IMR-90 (cell line): Measurements from ENCODE around the gene CHST3. TPM values are rescaled to one million over a fixed set of nuclear protein-coding genes. Genes with fewer than 3 reads are reported as not detected.

Experiments used
- ATAC-seq: fragments of 200-7000 bp; cut with Tn5 transposase; 2 replicates; pipeline ENCODE4 v1.9.1; 2020; ENCODE audit warnings: low read depth, mild to moderate bottlenecking, moderate library complexity
- BruUV-seq: library from RNA; stranded (reverse); fragments of 400-500 nt; replicated peaks from 2 replicates; lab custom pipeline; 2021; lab: Mats Ljungman, UMichigan
- CTCF ChIA-PET: fragments of 300-600 bp; formaldehyde crosslinking; extraction: SDS; loops from one replicate; lab custom pipeline; 2021; ENCODE audit warnings: antibody characterized with exemption; lab: Yijun Ruan, JAX
- POLR2A ChIA-PET: fragments of 300-600 bp; sonication (Branson Sonifier 250); formaldehyde crosslinking; loops from one replicate; lab custom pipeline; 2022; ENCODE audit warnings: antibody characterized with exemption; ENCODE audit not compliant: unreplicated experiment; lab: Charles Lee
- DNase-seq: peaks from one replicate; pipeline ENCODE4 v3.0.0; 2013
- H2AFZ ChIP-seq: replicated peaks from 2 replicates; pipeline ENCODE3; 2013; ENCODE audit warnings: low read length, mild to moderate bottlenecking; ENCODE audit not compliant: poor library complexity
- H2AK5ac ChIP-seq: 2 replicates; pipeline ENCODE4 v1.6.1; 2013; ENCODE audit warnings: low read depth, low read length, inconsistent platforms
- H2AK9ac ChIP-seq: replicated peaks from 2 replicates; pipeline ENCODE3; 2013; ENCODE audit warnings: mild to moderate bottlenecking, low read depth, low read length, moderate library complexity; ENCODE audit not compliant: poor library complexity
- H2BK120ac ChIP-seq: 2 replicates; pipeline ENCODE4 v1.6.1; 2013; ENCODE audit warnings: low read depth, low read length, inconsistent platforms
- H2BK15ac ChIP-seq: 3 replicates; pipeline ENCODE4 v1.6.1; 2013; ENCODE audit warnings: low read depth, low read length, inconsistent platforms
- H2BK20ac ChIP-seq: 2 replicates; pipeline ENCODE4 v1.6.1; 2013; ENCODE audit warnings: low read depth, mild to moderate bottlenecking, inconsistent platforms, low read length, moderate library complexity
- H2BK5ac ChIP-seq: 2 replicates; pipeline ENCODE4 v1.6.1; 2013; ENCODE audit warnings: mild to moderate bottlenecking, low read depth, low read length, inconsistent platforms; ENCODE audit not compliant: poor library complexity, severe bottlenecking
- H3K14ac ChIP-seq: replicated peaks from 2 replicates; pipeline ENCODE4 v1.6.1; 2013; ENCODE audit warnings: low read depth, low read length, inconsistent platforms
- H3K18ac ChIP-seq: 2 replicates; pipeline ENCODE4 v1.6.1; 2013; ENCODE audit warnings: low read depth, low read length, control low read depth
- H3K23ac ChIP-seq: 2 replicates; pipeline ENCODE4 v1.6.1; 2013; ENCODE audit warnings: low read depth, low read length, inconsistent platforms
- H3K27ac ChIP-seq: 2 replicates; pipeline ENCODE4 v1.5.1; 2013; ENCODE audit warnings: mild to moderate bottlenecking, control low read depth, low read length; ENCODE audit not compliant: insufficient read depth
- H3K27me3 ChIP-seq: 2 replicates; pipeline ENCODE4 v1.6.1; 2013; ENCODE audit warnings: low read length; ENCODE audit not compliant: control insufficient read depth, insufficient read depth
- H3K36me3 ChIP-seq: 2 replicates; pipeline ENCODE4 v1.6.1; 2013; ENCODE audit warnings: low read length, mixed read lengths; ENCODE audit not compliant: control insufficient read depth, insufficient read depth
- H3K4ac ChIP-seq: 2 replicates; pipeline ENCODE4 v1.6.1; 2013; ENCODE audit warnings: low read depth, low read length, inconsistent platforms
- H3K4me1 ChIP-seq: 2 replicates; pipeline ENCODE4 v1.6.1; 2013; ENCODE audit warnings: low read length, mixed read lengths; ENCODE audit not compliant: control insufficient read depth, insufficient read depth
- H3K4me2 ChIP-seq: 2 replicates; pipeline ENCODE4 v1.6.1; 2013; ENCODE audit warnings: low read depth, mild to moderate bottlenecking, control low read depth, low read length, moderate library complexity
- H3K4me3 ChIP-seq: 2 replicates; pipeline ENCODE4 v1.5.1; 2013; ENCODE audit warnings: low read depth, mild to moderate bottlenecking, control low read depth, low read length, moderate library complexity; ENCODE audit not compliant: insufficient read depth
- H3K56ac ChIP-seq: 2 replicates; pipeline ENCODE4 v1.6.1; 2013; ENCODE audit warnings: low read length, inconsistent platforms; ENCODE audit not compliant: insufficient read depth; ENCODE audit errors: extremely low read depth
- H3K79me1 ChIP-seq, 2 experiments: 2 replicates each; pipeline ENCODE4 v1.6.1; 2013; ENCODE audit warnings: low read length in 2 of 2, inconsistent platforms in 1 of 2, low read depth in 1 of 2
- H3K9ac ChIP-seq: 2 replicates; pipeline ENCODE4 v1.6.1; 2013; ENCODE audit warnings: low read depth, low read length, control low read depth
- H3K9me1 ChIP-seq: 2 replicates; pipeline ENCODE4 v1.6.1; 2013; ENCODE audit warnings: low read length, inconsistent platforms; ENCODE audit not compliant: insufficient read depth
- H3K9me3 ChIP-seq: 2 replicates; pipeline ENCODE4 v1.6.1; 2013; ENCODE audit warnings: low read length; ENCODE audit not compliant: control insufficient read depth, insufficient read depth
- H4K20me1 ChIP-seq: 2 replicates; pipeline ENCODE4 v1.6.1; 2013; ENCODE audit warnings: low read length, inconsistent platforms; ENCODE audit not compliant: insufficient read depth
- H4K5ac ChIP-seq: 2 replicates; pipeline ENCODE4 v1.6.1; 2013; ENCODE audit warnings: mild to moderate bottlenecking, low read depth, low read length, control low read depth
- H4K8ac ChIP-seq, 2 experiments: 2 replicates each; pipeline ENCODE4 v1.6.1; 2013; ENCODE audit warnings: low read depth in 2 of 2, low read length in 2 of 2, control low read depth in 1 of 2, inconsistent platforms in 1 of 2
- H4K91ac ChIP-seq: 2 replicates; pipeline ENCODE4 v1.6.1; 2013; ENCODE audit warnings: low read depth, low read length, inconsistent platforms; ENCODE audit not compliant: insufficient read depth
- BHLHE40 ChIP-seq: fragments of 150-350 bp; IDR thresholded peaks from 2 replicates; pipeline ENCODE4 v1.6.1; 2016; ENCODE audit warnings: mild to moderate bottlenecking, low read depth, low read length
- CEBPB ChIP-seq: IDR thresholded peaks from 2 replicates; pipeline ENCODE4 v1.6.1; 2012; ENCODE audit warnings: low read depth, low read length, improper control_type of control experiment
- CHD1 ChIP-seq: IDR thresholded peaks from 2 replicates; pipeline ENCODE4 v1.6.1; 2012; ENCODE audit warnings: low read depth, low read length, improper control_type of control experiment
- FOS ChIP-seq: fragments of 150-350 bp; IDR thresholded peaks from 2 replicates; pipeline ENCODE4 v1.6.1; 2016; ENCODE audit warnings: low read depth, low read length
- MAFK ChIP-seq: IDR thresholded peaks from 2 replicates; pipeline ENCODE4 v1.6.1; 2012; ENCODE audit warnings: low read depth, low read length, improper control_type of control experiment
- MAZ ChIP-seq: IDR thresholded peaks from 2 replicates; pipeline ENCODE4 v1.6.1; 2012; ENCODE audit warnings: low read depth, mild to moderate bottlenecking, low read length, improper control_type of control experiment, moderate library complexity, borderline replicate concordance
- MXI1 ChIP-seq: IDR thresholded peaks from 2 replicates; pipeline ENCODE4 v1.6.1; 2012; ENCODE audit warnings: low read depth, mild to moderate bottlenecking, low read length, moderate library complexity, borderline replicate concordance
- NFE2L2 ChIP-seq: fragments of 150-350 bp; IDR thresholded peaks from 2 replicates; pipeline ENCODE4 v1.6.1; 2016; ENCODE audit warnings: low read depth, mild to moderate bottlenecking, low read length
- POLR2A ChIP-seq: IDR thresholded peaks from 2 replicates; pipeline ENCODE4 v1.6.1; 2012; ENCODE audit warnings: mild to moderate bottlenecking, low read depth, low read length
- RAD21 ChIP-seq: IDR thresholded peaks from 2 replicates; pipeline ENCODE4 v1.6.1; 2012; ENCODE audit warnings: low read length, improper control_type of control experiment
- RCOR1 ChIP-seq: IDR thresholded peaks from 2 replicates; pipeline ENCODE4 v1.6.1; 2012; ENCODE audit warnings: mild to moderate bottlenecking, low read length, improper control_type of control experiment; ENCODE audit not compliant: insufficient replicate concordance
- RFX5 ChIP-seq: IDR thresholded peaks from 2 replicates; pipeline ENCODE4 v1.8.0; 2012; ENCODE audit warnings: low read depth, mild to moderate bottlenecking, low read length, moderate library complexity
- SMC3 ChIP-seq: fragments of 150-350 bp; IDR thresholded peaks from 2 replicates; pipeline ENCODE4 v1.6.1; 2016; ENCODE audit warnings: low read depth, mild to moderate bottlenecking, antibody characterized with exemption, low read length, moderate library complexity
- WGBS, 2 experiments: methylation state at CpG; one replicate each; pipeline versions ENCODE4 v1.1.5 to v1.1.7; 2013; ENCODE audit warnings: missing lambda C conversion rate in 2 of 2; ENCODE audit not compliant: insufficient read length in 1 of 2; ENCODE audit errors: extremely low coverage in 2 of 2; 5-methylcytosine and 5-hydroxymethylcytosine counted together
- dilution Hi-C: fragments of 300-500 bp; cut with HindIII; formaldehyde crosslinking; loops from one replicate; pipeline ENCODE4 v1.14.3; 2018; ENCODE audit warnings: low sequenced_read_pairs; ENCODE audit not compliant: unreplicated experiment
- in situ Hi-C: fragments of 300-500 bp; cut with MboI; formaldehyde crosslinking; loops from 3 replicates; pipeline ENCODE4 v1.14.3; 2019; ENCODE audit warnings: low sequenced_read_pairs, inconsistent platforms, mixed read lengths
- intact Hi-C: fragments of 100-400 bp; cut with micrococcal nuclease; formaldehyde crosslinking; loops from 2 replicates; pipeline ENCODE4 v1.10.0; 2022
- polyA plus RNA-seq, 3 experiments: library from polyadenylated mRNA; depleted of rRNA; stranded (reverse); fragments of >200 nt; gene quantifications; 2 replicates each; pipeline ENCODE4 v1.2.3, GENCODE V29; 2012; ENCODE audit warnings: low replicate concordance in 1 of 3
- total RNA-seq: library from RNA; depleted of rRNA; stranded (reverse); fragments of >200 nt; gene quantifications from 2 replicates; pipeline ENCODE4 v1.2.3, GENCODE V29; 2012
- TF ChIP-seq, protein P1 (sequence below): fragments of 150-350 bp; IDR thresholded peaks from 2 replicates; pipeline ENCODE4 v1.6.1; 2016; ENCODE audit warnings: low read depth, mild to moderate bottlenecking, low read length, moderate library complexity, borderline replicate concordance
- TF ChIP-seq, protein P2 (sequence below): conservative IDR thresholded peaks from 2 replicates; pipeline ENCODE4 v1.5.1; 2012; ENCODE audit warnings: mild to moderate bottlenecking, low read depth, low read length, improper control_type of control experiment
- TF ChIP-seq, protein P3 (sequence below): fragments of 150-350 bp; IDR thresholded peaks from 2 replicates; pipeline ENCODE4 v1.6.1; 2017; ENCODE audit warnings: mild to moderate bottlenecking, antibody characterized with exemption, low read length, low read depth

The CHST3 gene
- total and polyA plus RNA-seq, 2 of the 4 experiments (the other 2 are of a cell fraction) = 8.6 to 9.0 TPM

DNA sequence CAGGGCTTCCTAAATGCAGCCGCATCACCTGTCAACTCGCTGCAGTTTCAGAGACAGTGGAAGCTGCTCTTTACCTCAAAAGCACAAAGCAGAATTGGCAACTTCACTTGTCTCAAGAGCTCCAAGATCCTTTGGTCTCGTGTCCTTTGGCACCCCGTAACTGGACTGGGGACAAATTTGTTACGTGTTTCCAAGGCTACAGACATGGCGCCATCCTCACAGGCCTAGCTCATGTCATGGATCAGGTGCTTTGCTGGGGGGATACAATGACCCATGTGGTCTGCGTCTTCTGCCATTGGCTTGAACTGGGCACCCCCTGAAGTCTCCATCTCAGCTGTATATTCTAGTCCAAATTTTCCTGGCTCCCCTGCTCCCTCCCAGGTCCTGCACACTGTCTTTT is 48.6 kb downstream of the CHST3 start:
- ChIA-PET CTCF (no interaction called here), POLR2A (no interaction called here)
- Histone ChIP-seq H3K36me3 (peaks cover 5% of the 10 kb centered on the region; the same call in 1 of the 2 replicates), H3K56ac (no peak overlapping the region), H3K27ac (no peak overlapping the region), H4K91ac (no peak overlapping the region), H2BK120ac (no peak overlapping the region), H3K23ac (no peak overlapping the region), H4K5ac (no peak overlapping the region), H3K9me1 (peaks cover 31% of the 10 kb centered on the region), H2BK20ac (no peak overlapping the region), H2BK15ac (no peak overlapping the region), H3K14ac (no peak overlapping the region), H3K18ac (no peak overlapping the region), H3K4ac (no peak overlapping the region), H3K9me3 (no peaks in the 10 kb centered on the region), H2AK9ac (no peak overlapping the region), H3K4me2 (no peak overlapping the region), H2AFZ (no peak overlapping the region), H3K9ac (no peak overlapping the region), H2BK5ac (no peak overlapping the region), H2AK5ac (no peak overlapping the region; the same call in 1 of the 2 replicates), H3K4me1 (peaks cover 27% of the 10 kb centered on the region), H4K20me1 (peaks cover 4% of the 10 kb centered on the region; the same call in 1 of the 2 replicates), H3K79me1 (peaks cover 11 to 24% of the 10 kb centered on the region in 2 experiments), H3K27me3 (no peaks in the 10 kb centered on the region), H4K8ac (no peak overlapping the region), H3K4me3 (no peak overlapping the region)
- 67% methylated on average over 4 of the region's 7 CpGs; no CpG with 5 or more reads in 1 of the 2 experiments for WGBS, 2 experiments
- intact Hi-C loops = no loop called here
- DNase-seq = no peak
- TF ChIP-seq FOS (no peak), CHD1 (no peak), RCOR1 (no peak), MXI1 (no peak), CEBPB (no peak), SMC3 (no peak), POLR2A (no peak), RFX5 (no peak), BHLHE40 (no peak), RAD21 (no peak), NFE2L2 (no peak), MAFK (no peak), MAZ (no peak)
- TF ChIP-seq, protein P1, sequence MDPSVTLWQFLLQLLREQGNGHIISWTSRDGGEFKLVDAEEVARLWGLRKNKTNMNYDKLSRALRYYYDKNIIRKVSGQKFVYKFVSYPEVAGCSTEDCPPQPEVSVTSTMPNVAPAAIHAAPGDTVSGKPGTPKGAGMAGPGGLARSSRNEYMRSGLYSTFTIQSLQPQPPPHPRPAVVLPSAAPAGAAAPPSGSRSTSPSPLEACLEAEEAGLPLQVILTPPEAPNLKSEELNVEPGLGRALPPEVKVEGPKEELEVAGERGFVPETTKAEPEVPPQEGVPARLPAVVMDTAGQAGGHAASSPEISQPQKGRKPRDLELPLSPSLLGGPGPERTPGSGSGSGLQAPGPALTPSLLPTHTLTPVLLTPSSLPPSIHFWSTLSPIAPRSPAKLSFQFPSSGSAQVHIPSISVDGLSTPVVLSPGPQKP = no peak
- TF ChIP-seq, protein P2, sequence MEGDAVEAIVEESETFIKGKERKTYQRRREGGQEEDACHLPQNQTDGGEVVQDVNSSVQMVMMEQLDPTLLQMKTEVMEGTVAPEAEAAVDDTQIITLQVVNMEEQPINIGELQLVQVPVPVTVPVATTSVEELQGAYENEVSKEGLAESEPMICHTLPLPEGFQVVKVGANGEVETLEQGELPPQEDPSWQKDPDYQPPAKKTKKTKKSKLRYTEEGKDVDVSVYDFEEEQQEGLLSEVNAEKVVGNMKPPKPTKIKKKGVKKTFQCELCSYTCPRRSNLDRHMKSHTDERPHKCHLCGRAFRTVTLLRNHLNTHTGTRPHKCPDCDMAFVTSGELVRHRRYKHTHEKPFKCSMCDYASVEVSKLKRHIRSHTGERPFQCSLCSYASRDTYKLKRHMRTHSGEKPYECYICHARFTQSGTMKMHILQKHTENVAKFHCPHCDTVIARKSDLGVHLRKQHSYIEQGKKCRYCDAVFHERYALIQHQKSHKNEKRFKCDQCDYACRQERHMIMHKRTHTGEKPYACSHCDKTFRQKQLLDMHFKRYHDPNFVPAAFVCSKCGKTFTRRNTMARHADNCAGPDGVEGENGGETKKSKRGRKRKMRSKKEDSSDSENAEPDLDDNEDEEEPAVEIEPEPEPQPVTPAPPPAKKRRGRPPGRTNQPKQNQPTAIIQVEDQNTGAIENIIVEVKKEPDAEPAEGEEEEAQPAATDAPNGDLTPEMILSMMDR = no peak
- TF ChIP-seq, protein P3, sequence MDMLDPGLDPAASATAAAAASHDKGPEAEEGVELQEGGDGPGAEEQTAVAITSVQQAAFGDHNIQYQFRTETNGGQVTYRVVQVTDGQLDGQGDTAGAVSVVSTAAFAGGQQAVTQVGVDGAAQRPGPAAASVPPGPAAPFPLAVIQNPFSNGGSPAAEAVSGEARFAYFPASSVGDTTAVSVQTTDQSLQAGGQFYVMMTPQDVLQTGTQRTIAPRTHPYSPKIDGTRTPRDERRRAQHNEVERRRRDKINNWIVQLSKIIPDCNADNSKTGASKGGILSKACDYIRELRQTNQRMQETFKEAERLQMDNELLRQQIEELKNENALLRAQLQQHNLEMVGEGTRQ = no peak
- no peak for ATAC-seq
- BruUV-seq = TSS peak; percentile 46
- in situ Hi-C loops = no loop called here
- dilution Hi-C loops = no loop called here
